Measurements from ENCODE around the gene SLC9A9. TPM values are rescaled to one million over a fixed set of nuclear protein-coding genes. Genes with fewer than 3 reads are reported as not detected.

Gene SLC9A9
- total and polyA plus RNA-seq, 8 donors = 0.28 to 5.9 (median 0.75) TPM

DNA sequence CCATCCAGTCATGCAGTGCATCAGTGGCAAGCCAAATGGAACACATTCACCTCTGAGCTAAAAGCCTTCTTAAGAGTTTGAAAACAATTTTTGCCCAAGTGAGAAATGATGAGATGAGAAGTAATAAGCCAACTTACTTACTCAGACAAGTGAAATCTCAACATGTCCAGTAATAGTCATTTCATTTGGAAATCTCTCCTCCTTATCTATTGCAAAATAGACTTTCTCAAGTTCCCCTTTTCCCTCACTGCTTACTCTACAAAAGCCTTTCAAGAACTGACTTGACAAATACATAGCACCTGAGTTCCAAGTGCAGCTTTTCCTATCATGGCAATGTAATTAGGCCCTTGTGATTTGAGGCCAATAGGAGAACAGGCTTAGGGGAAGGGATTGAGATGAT is 282.3 kb downstream of the SLC9A9 start:
- TF ChIP-seq, protein P1, sequence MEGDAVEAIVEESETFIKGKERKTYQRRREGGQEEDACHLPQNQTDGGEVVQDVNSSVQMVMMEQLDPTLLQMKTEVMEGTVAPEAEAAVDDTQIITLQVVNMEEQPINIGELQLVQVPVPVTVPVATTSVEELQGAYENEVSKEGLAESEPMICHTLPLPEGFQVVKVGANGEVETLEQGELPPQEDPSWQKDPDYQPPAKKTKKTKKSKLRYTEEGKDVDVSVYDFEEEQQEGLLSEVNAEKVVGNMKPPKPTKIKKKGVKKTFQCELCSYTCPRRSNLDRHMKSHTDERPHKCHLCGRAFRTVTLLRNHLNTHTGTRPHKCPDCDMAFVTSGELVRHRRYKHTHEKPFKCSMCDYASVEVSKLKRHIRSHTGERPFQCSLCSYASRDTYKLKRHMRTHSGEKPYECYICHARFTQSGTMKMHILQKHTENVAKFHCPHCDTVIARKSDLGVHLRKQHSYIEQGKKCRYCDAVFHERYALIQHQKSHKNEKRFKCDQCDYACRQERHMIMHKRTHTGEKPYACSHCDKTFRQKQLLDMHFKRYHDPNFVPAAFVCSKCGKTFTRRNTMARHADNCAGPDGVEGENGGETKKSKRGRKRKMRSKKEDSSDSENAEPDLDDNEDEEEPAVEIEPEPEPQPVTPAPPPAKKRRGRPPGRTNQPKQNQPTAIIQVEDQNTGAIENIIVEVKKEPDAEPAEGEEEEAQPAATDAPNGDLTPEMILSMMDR (IDR thresholded peaks at IDR 0.05) = no peak
- ATAC-seq = peak in 2 of 4 donors; percentile 23 to 30
- intact Hi-C loops (cut with DNase I) = no loop called here
- Histone ChIP-seq H3K27ac (no peak overlapping the region), H3K4me3 (no peak overlapping the region), H3K9me3 (no peaks in the 10 kb centered on the region), H3K27me3 (no peaks in the 10 kb centered on the region), H3K36me3 (no peaks in the 10 kb centered on the region), H3K4me1 (no peaks in the 10 kb centered on the region)
- DNase-seq = no peak
- no peak for FAIRE-seq

DNA sequence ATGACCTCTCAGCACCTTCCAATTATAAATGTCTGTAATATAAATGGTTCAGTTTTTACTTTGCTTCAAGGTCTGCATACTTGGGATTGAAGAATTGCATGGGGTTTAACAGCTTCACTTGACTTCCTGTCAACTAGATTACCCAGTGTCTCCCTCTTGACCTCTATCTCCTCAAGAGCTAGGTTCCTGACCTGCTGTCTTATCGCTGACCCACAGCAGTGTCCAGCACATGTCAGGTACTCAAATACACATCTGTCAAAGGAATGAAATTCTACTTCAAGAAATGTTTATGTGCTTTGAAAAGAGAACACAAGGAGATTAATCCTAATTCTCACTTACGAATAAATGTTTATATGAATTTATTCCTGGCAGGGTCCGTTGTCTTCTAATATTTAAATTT is 284.5 kb downstream of the SLC9A9 start:
- Histone ChIP-seq H3K9me3 (no peaks in the 10 kb centered on the region), H3K27me3 (no peaks in the 10 kb centered on the region), H3K4me1 (no peaks in the 10 kb centered on the region), H3K27ac (no peak overlapping the region), H3K36me3 (no peaks in the 10 kb centered on the region), H3K4me3 (no peak overlapping the region)
- no peak for ATAC-seq
- intact Hi-C loops (cut with DNase I) = no loop called here
- 79 to 87% methylated on average over 3 of the region's 3 CpGs for WGBS, 2 donors
- DNase-seq = no peak
- FAIRE-seq = no peak
- TF ChIP-seq, protein P1 (IDR thresholded peaks at IDR 0.05) = no peak

DNA sequence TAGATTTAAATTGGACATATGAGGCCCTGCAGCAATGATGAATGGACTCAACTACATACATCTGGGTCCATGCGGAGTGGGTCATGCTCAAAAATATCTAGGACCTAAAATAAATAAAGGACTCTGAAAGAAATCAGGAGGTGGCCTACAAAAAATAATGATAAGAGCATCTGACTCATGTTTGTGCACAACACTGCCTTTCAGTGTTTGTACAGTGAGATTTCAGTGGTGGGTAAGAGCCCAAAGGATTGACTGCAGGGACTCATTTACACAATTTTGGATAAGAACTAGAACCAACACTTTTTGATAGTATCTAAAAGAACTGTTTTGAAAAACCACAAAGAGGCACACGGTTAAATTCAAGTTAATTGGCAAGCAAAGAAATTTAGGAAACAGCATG is 285.5 kb downstream of the SLC9A9 start:
- intact Hi-C loops (cut with DNase I) = no loop called here
- Histone ChIP-seq H3K27me3 (no peaks in the 10 kb centered on the region), H3K27ac (no peak overlapping the region), H3K4me1 (no peaks in the 10 kb centered on the region), H3K36me3 (no peaks in the 10 kb centered on the region), H3K4me3 (no peak overlapping the region), H3K9me3 (no peaks in the 10 kb centered on the region)
- ATAC-seq (no peak), FAIRE-seq (no peak), DNase-seq (no peak)
- TF ChIP-seq, protein P1 (IDR thresholded peaks at IDR 0.05) = no peak
- 35 to 39% methylated on average over 2 of the region's 2 CpGs for WGBS, 2 donors

DNA sequence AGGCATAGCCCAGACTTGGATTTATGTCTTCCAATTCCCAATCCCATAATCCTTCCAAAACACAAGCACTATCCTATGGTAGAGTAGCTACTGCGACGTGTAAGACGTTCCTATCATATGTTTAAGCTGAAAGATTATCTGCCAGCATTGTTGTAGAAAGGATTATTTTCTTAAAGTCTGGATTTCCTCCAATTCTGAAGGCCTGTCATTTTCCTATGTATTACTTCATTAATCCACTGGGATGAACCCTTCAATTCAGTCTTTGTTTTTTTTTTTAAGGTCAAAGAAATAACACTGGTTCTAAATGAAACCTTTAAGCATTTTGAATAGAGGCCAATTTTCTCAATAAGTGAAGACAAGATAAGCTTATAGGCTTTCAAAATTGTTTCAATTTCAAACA is 289.0 kb downstream of the SLC9A9 start:
- WGBS, 2 donors = 75 to 89% methylated on average over 3 of the region's 3 CpGs
- intact Hi-C loops (cut with DNase I) = no loop called here
- FAIRE-seq (no peak), ATAC-seq (no peak), DNase-seq (no peak)
- Histone ChIP-seq H3K36me3 (no peaks in the 10 kb centered on the region), H3K4me1 (no peaks in the 10 kb centered on the region), H3K27me3 (no peaks in the 10 kb centered on the region), H3K4me3 (no peak overlapping the region), H3K9me3 (no peaks in the 10 kb centered on the region), H3K27ac (no peak overlapping the region)
- TF ChIP-seq, protein P1 (IDR thresholded peaks at IDR 0.05) = no peak

DNA sequence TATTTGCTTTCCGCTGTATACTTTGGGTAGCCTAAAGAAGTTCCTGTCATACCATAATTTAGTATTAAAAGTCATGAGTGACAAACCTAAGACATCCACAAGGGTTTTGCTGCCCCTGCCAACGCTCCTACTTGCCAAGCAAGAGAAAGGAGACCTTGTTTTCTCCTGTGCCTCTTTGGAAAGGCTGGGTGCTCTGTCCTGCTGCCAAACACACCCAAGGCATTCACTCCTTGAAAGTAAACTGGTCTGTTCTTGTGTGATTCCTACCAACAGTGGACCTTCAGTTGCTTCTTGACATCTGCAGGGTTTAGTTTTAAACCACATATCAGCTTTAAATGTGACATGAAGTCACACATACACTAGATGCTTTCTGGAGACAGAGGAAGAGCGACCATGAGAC is 295.4 kb downstream of the SLC9A9 start:
- Histone ChIP-seq H3K4me1 (no peaks in the 10 kb centered on the region), H3K27ac (no peak overlapping the region), H3K27me3 (no peaks in the 10 kb centered on the region), H3K36me3 (no peaks in the 10 kb centered on the region), H3K9me3 (no peaks in the 10 kb centered on the region), H3K4me3 (no peak overlapping the region)
- no peak for DNase-seq
- TF ChIP-seq, protein P1 (IDR thresholded peaks at IDR 0.05) = no peak
- intact Hi-C loops (cut with DNase I) = no loop called here
- no peak for ATAC-seq
- no peak for FAIRE-seq
- 55 to 58% methylated on average over 3 of the region's 3 CpGs for WGBS, 2 donors
